AG10803 (cell line): ENCODE measurements around the gene MAGED1.

Experiments
- DNase-seq: peaks from one replicate; pipeline ENCODE4 v3.0.0; 2010; ENCODE audit warnings: low read depth
- H3K4me3 ChIP-seq: 2 replicates; pipeline ENCODE4 v1.5.1; 2011; ENCODE audit warnings: mild to moderate bottlenecking, low read length, control low read depth
- TF ChIP-seq, protein P1 (sequence below): conservative IDR thresholded peaks from 2 replicates; pipeline ENCODE4 v1.5.1; 2011; ENCODE audit warnings: mild to moderate bottlenecking, low read length, control low read depth, inconsistent platforms

The MAGED1 gene

DNA sequence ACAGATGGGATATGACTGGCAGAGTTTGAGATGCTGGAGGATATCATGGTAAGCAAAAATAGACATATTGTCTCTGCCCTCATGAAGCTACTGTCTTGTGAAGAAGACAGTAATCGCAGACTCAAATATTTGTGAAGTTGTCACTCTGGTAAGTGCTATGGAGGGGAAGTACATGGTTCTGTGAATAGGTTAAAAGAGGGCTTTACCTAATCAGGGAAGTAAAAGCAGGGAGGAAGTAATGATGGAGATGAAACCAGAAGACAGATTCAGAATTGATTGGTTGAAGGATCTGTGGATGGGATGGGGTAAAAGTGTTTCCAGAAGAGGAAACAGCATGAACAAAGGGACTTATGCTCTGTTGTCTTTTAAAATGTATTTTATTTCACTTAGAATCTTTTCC lies 19.3 kb upstream of the MAGED1 start:
- no peak for DNase-seq
- TF ChIP-seq, protein P1, sequence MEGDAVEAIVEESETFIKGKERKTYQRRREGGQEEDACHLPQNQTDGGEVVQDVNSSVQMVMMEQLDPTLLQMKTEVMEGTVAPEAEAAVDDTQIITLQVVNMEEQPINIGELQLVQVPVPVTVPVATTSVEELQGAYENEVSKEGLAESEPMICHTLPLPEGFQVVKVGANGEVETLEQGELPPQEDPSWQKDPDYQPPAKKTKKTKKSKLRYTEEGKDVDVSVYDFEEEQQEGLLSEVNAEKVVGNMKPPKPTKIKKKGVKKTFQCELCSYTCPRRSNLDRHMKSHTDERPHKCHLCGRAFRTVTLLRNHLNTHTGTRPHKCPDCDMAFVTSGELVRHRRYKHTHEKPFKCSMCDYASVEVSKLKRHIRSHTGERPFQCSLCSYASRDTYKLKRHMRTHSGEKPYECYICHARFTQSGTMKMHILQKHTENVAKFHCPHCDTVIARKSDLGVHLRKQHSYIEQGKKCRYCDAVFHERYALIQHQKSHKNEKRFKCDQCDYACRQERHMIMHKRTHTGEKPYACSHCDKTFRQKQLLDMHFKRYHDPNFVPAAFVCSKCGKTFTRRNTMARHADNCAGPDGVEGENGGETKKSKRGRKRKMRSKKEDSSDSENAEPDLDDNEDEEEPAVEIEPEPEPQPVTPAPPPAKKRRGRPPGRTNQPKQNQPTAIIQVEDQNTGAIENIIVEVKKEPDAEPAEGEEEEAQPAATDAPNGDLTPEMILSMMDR: no peak
- H3K4me3 ChIP-seq: no peak overlapping the region

DNA sequence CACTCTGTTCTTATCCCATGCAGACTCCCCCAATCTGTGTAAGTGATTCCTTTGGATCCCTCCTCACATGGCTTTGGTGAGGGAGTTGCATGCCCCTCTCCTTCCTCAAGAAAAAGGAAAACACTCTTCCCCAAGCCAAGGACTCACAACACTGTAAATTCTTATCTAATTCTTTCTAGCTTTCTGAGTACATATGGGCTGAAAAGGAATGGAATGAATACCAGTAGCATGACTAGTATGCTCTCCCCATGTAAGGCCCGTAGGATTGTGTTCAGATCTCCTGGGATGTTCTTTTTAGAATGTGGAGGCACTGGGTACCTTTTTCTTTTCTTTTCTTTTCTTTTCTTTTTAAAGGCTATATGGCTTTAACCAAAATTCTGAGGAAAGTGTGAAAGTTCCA lies 17.0 kb upstream of the MAGED1 start:
- DNase-seq: peak; percentile 68
- no peak overlapping the region for H3K4me3 ChIP-seq
- TF ChIP-seq, protein P1: no peak

DNA sequence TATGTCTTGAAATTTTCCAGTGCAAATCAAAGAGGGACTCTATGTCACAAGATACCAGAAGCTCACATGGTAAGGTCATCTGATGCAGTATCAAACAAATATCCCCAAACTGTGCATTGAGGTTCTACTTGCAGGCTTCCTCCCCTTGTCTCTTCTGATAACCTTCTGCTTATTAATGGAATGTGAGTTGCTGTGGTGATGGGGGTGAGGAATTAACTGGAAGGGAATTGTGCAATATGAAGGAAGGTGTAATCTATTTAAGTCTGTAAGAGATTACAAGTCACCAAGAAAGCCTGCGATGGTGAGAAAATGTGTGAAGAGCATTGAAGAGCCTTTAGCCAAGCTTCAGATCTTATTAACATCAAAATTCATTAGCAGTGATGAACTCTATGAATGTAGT lies 15.4 kb upstream of the MAGED1 start:
- DNase-seq: no peak
- TF ChIP-seq, protein P1: no peak
- no peak overlapping the region for H3K4me3 ChIP-seq

DNA sequence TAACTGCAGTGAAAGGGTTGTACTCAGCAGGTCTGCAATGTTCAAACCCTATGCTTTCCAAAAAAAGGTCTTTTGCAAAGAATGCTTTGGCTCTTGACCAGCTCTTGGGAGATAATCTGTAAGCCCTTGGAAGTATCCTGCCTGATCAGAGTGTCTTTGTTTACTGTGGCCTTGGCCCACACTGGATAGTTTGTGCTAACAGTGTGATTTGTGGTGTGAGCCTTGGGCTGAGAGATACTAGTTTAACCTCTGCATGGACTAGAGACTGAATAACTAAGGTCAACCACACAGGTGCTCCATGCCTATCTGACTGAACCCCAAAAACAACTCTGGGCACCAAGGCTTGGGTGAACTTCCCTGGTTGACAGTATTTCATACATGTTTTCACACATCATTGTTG lies 3.6 kb upstream of the MAGED1 start:
- no peak for DNase-seq
- no peak overlapping the region for H3K4me3 ChIP-seq
- TF ChIP-seq, protein P1: no peak

DNA sequence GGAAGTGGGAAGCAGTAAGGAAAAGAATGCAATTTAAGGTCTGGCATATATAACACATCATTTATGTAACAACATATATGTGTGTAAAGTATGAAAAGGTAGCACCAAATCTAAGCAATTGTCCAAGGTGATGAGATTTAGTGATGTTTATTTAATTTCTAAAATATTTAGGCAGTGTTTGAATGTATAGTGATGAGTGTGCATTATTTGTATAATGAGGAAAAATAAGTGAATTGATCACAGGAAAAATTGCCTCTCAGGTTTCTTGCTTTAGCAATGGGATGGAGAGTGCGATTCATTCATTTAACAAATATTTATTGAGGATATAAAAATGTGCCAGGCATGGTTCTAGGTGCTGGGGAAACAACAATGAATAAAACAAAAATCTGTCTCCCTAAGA lies 2.2 kb upstream of the MAGED1 start:
- TF ChIP-seq, protein P1: no peak
- H3K4me3 ChIP-seq: no peak overlapping the region
- DNase-seq: no peak

DNA sequence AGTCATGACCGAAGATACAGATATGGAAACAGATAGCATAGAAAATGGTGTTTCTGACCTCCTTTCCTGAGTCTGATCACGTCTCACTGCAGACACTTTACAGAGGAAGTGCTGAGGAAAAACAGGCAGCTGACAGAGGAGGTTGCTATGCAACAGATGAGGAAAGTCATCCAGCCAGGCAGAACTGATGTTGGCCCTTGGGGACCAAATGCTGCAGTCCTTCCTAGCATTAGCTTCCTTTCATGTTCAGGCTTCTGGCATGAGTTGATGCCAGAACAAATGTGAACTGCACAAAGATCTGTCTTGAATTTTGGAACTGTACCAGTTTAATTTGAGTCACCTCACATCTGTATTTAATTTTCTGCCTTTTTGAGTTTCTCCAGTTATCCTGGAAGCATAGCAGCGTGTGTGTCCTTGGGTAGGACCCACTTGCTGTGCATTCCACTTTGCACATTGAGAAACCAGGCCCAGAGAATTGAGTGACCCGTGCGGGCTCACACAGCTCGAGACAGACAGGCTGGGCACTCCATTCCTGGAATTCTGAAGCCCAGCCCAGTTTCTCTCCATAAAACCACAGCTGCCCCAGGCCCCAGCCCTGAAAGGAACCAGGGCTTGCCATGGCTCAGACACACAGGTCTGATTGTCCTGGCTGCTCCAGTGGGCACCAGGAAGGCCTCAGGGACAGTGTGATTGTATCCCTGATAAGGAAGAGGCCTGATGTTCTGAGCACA lies 1.4 kb upstream of the MAGED1 start:
- peak; percentile 95 for DNase-seq
- no peak overlapping the region for H3K4me3 ChIP-seq

More for the DNA sequence above, 1.4 kb upstream of the MAGED1 start:
- TF ChIP-seq, protein P1: no peak
